ENCODE measurements around the gene PYCR2.

PYCR2 gene

GRCh38 chr1:225873281-225873850 is 50.7 kb downstream of the PYCR2 start:
- no peak for DNase-seq

GRCh38 chr1:225872075-225872430 is 52.0 kb downstream of the PYCR2 start:
- no peak for DNase-seq

DNA sequence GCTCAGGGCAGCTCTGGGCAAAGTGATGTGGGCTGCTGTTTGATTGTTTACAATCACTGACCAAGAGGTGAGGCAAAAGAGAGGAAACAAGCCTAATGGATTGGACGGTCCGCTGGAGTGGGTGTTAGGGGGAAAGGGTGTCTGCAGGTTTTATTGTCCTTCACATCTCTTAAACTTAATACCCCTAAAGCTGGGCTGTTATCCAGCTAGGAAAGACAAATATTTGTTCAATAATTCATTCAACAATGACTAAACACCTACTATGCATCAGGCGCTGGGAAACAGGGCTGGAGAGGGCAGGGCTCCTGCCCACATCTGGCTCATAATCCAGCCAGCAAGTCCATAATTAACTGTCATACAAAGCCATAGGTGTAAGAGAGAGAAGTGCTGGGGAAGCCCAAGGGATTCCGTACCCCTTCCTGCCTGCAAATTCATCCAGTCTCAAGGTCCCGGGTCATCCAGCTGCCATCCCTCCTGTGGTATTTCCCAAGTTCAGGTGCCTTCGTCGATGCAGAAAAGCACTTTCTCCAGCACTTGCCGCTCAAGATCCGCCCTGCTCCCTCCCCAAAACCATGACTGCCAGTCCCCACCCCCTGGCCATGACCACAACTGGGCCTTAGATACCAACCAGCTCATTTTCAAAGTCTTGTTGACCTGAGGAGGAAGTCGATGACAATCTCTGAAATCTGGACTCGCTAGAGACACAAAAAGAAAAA is 52.5 kb downstream of the PYCR2 start:
- no peak for DNase-seq

- no peak for DNase-seq
Measured at GRCh38 chr1:225870911-225871310, 53.1 kb downstream of the PYCR2 start.
